Brain pericyte (primary cell): ENCODE results near the gene IKBKE.
"Not testable (repeated sequence)": the region's sequence is repeated elsewhere in the genome, so short reads cannot be mapped to it uniquely, and the experiment has no call there.

Experiments
- DNase-seq: peaks from one replicate; pipeline ENCODE4 v3.0.0-alpha.2; 2012; ENCODE audit warnings: low read depth, low spot score

The IKBKE gene

DNA sequence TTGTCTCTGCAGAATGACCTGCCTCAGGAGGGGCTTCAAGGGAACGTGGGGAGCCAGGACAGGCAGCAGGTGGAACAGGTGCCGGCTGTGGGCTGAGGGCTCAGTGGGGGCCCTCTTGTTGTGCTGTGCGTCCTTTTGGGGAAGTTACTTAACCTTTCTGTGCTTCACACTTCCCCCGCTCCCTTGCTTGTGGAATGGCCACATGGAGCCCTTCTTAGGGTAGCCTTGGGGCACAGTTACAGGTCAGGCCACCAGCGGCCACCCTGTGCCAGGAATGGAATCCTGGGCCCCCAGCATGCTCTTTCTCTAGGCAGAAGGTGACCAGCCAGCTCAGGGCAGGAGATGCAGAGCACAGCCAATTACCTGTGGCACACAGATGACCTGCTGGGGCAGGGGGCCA is 2.6 kb downstream of the IKBKE start:
- DNase-seq = no peak

DNA sequence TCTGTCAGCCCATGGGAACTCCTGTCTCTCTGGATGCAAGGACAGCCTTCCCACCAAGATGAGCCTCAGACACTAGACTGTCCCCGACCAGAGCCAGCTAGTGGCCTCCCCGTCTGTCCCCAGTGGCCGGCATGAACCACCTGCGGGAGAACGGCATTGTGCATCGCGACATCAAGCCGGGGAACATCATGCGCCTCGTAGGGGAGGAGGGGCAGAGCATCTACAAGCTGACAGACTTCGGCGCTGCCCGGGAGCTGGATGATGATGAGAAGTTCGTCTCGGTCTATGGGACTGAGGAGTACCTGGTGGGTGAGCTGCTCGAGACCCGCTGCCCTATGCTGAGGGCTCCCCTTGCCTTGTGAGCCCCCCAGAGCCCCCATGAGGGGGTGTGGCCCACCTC is 5.8 kb downstream of the IKBKE start:
- DNase-seq = no peak

DNA sequence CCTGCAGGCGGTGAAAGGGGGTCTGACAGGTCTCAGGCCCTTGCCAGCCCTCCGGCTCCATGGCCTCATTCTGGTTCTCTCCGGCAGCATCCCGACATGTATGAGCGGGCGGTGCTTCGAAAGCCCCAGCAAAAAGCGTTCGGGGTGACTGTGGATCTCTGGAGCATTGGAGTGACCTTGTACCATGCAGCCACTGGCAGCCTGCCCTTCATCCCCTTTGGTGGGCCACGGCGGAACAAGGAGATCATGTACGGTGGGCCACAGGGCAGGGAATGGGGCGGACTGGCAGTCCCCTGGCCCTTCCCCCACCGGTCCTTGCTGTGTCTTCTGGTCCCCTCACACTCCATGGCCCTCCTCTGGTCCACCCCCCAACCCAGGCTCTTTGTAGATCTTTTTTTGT is 6.3 kb downstream of the IKBKE start:
- DNase-seq = no peak

DNA sequence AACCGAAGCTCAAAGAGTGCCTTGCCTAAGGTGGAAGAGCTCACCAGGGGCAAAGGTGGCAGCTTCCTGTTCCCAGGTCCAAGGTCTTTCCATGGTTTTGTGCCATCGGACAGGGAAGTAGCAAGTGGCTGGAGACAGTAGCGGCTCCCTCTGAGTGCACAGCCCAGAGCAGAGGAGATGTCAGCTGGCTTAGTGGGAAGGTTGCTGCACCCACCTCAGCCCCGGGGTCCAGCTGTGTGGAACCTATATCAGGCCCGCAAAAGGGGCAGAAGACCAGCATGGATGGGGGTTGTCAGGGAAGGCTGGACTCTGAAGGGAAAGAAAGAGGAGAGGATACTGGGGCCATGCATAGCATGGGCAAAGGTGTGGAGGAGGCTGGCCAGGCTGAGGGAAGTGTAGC is 6.8 kb downstream of the IKBKE start:
- no peak for DNase-seq

DNA sequence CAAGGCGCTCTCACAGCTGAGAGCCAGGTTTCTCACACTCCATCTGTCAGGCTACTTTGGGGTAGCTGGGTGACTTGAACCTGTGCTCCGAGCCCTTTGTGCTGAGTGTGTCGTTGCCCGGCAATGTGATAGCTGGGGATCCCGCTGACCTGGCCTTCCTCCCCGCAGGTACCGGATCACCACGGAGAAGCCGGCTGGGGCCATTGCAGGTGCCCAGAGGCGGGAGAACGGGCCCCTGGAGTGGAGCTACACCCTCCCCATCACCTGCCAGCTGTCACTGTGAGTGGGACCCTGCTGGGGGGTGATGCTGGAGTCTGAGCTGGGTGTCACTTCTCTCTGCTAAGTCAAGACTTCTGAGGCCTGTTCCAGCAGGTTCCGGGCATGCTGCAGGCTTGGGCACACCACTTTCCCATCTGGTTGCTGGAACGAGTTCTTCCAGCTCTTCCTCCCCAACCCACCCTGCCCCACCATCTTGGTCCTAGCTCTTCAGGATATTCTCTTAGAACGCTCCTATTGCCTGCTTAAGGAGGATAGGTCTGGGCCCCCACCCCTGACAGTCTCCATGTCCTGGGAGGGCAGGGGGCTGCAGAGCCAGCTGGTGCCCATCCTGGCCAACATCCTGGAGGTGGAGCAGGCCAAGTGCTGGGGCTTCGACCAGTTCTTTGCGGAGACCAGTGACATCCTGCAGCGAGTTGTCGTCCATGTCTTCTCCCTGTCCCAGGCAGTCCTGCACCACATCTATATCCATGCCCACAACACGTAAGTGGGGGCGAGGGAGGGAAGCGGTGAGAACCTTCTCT is 7.5 kb downstream of the IKBKE start:
- DNase-seq = no peak

DNA sequence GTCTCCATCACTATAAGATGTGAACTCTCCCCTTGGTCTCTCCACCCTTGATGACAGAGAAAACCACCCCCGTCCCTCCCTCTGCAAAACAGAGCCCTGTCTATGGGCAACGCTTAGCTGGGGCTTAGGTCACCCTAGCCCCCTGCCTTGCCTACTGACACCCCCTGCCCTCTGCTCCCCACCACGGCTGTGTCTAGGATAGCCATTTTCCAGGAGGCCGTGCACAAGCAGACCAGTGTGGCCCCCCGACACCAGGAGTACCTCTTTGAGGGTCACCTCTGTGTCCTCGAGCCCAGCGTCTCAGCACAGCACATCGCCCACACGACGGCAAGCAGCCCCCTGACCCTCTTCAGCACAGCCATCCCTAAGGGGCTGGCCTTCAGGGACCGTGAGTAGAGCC is 8.5 kb downstream of the IKBKE start:
- no peak for DNase-seq

DNA sequence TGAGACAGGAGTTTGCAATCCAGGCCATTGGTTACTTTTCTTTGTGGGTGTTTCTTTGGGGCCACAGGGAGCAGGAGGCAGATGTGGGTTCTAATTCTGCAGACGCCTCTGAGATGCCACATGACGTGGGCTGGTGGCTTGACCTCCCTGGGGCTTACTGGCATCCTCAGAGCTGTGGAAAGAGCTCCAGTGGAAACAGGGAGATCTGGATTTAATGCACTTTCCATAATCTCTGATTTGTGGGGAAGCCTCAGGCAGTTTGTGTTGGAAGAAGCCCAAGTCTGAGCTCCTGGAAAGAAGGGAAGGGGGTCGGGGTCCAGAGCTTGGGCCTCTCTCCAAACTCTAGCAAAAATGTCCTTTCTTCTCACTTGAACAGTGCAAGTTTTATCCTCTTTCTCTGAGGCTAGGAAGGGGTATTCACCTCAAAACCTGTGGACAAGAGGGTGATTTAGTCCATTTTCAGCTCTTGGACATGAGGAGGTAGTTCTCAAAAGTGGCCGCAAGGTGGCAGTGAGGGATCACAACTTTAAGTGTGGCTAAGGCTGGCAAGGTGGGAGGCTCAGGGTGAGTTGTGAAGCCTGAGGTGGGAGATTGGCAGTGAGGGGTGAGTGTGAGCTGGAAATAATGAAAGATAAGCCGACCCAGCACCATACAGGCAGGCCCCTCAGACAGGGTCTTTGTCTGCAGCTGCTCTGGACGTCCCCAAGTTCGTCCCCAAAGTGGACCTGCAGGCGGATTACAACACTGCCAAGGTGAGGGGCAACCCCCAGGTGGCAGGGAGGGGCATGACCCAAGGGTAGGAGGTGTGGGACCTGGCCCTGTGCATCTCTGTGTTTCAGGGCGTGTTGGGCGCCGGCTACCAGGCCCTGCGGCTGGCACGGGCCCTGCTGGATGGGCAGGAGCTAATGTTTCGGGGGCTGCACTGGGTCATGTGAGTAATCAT is 9.2 kb downstream of the IKBKE start:
- DNase-seq = no peak

DNA sequence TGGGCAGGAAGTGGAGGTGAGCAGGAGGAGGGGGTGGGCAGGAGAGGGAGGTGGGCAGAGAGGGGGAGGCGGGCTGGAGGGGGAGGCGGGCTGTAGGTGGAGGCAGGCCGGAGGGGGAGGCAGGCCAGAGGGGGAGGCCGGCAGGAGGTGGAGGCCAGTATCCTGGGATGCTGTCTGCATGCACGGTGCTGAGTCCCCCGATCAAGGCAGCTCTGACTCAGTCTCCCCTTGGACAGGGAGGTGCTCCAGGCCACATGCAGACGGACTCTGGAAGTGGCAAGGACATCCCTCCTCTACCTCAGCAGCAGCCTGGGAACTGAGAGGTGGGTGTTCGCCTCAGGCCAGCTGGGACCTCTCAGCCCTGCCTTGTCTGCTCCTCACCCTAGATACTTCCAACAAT is 9.9 kb downstream of the IKBKE start:
- DNase-seq = no peak

DNA sequence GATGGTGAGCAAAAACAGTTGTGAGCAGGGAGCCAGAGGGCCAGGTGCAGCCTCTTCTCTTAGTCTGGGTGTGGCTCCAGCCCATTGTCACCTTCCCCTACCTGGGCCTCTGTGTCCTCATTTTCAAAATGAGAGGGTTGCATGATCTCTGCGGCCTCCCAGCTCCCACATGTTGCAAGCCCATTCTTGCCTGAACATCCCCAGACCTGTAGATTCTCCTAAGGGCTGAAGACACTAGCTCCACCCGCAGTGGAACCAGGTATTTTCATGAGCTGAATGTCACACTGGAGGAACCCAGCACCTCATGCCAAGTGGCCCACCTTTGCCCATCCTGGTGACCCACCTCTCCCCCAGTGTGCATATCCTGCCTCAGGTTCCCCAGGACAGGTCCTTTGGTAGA is 12.3 kb downstream of the IKBKE start:
- no peak for DNase-seq

DNA sequence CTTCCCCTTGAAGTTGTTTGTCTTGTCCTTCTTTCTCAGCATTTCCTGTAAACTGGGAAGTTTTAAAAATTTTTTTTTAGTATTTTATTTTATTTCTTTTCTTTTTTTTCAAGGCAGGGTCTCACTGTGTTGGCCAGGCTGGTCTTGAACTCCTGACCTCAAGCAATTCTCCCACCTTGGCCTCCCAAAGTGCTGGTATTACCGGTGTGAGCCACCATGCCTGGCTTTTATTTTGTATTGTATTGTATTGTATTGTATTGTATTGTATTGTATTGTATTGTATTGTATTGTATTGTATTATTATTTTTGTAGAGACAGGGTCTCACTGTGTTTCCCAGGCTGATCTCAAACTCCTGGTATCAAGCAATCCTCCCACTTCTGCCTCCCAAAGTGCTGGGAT is 13.6 kb downstream of the IKBKE start:
- DNase-seq = not testable (repeated sequence)

DNA sequence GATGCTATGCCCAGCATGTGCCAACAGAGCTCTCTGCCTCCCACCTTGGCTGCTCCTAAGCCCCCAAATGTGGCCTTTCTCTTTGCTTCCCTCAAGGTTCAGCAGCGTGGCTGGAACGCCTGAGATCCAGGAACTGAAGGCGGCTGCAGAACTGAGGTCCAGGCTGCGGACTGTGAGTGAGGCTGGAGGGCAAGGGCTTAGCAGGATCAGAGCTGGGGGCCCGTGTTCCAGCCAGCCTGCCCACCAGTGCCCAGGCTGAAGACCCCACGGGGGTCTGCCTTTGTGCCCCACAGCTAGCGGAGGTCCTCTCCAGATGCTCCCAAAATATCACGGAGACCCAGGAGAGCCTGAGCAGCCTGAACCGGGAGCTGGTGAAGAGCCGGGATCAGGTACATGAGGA is 14.6 kb downstream of the IKBKE start:
- no peak for DNase-seq

DNA sequence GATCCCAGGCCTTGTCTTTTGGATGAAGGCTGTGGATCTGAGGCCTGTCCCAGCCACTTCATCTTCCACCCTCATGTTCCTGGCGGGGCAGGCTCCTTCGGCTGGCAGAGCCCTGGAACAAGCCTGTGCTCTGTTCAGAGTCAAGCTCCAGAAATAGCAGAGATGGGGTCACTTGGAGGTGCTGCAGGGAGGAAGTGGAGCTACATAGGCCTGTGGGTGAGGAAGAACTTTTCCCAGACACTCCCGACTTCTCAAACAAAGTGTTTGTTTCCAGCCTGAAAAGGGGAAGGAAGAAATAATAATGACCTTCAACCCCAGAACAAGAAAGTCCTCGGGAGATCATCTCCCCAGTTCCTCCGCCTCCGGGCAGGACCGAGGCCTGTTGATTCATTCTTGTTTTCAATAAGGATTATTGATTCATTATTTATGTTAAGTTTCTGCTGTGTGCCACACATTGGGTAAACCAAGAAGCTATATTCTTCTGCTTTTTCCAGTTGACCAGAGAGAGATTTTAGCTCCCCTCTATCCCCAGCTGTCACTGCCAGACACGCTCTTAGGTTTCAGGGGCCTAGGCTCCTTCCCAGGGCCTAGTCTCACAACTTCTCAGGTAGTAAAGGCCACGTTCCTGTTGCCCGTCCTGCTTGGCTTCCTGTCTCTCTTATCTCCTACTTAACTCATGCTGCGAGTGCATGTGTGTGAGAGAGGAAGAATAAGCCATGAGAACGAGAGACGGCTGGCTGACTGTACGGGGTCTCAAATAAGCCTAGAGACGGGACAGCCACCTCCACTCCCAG is 16.9 kb downstream of the IKBKE start:
- no peak for DNase-seq

DNA sequence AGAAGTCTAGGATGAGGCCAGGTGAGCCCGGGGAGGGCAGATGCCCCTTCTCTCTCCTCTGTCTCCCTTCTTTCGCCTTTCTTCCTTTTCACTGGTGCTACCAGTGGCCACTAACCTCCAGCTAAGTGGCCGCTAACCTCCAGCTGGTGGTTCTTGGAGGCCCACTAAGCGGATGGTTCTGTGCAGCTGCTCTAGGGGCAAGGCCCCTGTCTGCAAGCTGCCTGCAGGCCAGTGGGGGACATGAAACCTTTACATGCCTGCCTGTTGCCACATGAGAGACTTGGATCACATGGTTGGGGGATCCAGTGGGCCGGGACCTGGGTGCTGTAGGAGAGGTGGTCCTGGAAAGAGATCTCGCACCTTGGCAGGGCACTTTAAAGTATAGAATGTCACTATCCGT is 17.7 kb downstream of the IKBKE start:
- no peak for DNase-seq

DNA sequence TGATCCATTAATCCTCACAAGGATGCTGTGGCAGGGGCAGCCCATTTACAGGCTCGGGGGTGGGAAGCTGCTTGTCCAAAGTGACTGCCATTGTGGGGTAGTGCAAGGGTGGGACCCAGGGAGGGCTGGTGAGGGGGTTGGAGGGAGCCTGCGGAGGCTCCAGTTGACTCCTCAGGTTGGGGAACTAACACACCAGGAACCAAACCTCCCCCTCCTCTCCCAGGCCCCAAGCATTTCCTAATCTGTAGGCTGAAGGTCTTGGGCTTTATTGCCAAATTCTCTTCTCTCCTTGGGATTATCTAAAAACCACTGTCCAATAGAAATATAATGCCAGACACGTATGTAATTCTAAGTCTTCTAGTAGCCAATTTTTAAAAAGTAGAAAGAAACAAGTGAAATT is 18.2 kb downstream of the IKBKE start:
- DNase-seq = no peak

DNA sequence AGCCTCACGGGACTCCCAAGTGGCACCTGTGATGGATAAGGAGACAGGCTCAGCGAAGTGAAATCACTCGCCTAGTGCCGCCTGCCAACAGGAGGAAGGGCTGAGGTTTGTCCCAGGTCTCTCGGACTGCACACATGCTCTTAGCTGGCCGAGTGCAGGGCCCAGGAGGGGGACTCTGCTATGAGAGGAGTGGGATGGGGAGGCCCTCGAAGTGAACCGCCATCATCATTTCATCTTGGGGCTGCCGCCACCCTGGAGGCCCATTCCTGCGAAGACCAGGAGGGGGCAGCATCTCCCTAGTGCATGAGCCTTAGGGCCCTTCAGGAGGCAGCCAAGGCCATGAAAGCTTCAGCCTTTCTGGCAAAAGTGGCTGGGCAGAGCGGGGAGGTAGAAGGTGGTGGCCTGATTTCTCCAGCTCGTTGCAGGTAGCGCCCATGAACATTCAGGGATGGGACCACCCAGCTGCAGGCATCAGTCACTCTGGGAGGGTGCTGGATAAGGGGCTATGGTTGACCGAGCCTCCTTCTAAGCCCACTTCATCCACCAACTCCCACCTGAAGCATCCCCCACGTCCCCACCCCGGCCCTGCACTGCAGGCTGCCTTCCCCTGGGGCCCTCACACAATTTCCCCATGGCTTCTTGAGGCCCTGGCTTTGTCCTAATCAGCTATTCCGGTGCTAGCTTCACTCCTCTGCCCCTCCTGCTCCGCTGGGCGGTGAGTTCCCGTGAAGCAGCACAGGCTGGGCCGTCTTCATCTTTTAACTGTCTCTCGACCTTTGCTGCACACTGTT is 19.9 kb downstream of the IKBKE start:
- DNase-seq = no peak

DNA sequence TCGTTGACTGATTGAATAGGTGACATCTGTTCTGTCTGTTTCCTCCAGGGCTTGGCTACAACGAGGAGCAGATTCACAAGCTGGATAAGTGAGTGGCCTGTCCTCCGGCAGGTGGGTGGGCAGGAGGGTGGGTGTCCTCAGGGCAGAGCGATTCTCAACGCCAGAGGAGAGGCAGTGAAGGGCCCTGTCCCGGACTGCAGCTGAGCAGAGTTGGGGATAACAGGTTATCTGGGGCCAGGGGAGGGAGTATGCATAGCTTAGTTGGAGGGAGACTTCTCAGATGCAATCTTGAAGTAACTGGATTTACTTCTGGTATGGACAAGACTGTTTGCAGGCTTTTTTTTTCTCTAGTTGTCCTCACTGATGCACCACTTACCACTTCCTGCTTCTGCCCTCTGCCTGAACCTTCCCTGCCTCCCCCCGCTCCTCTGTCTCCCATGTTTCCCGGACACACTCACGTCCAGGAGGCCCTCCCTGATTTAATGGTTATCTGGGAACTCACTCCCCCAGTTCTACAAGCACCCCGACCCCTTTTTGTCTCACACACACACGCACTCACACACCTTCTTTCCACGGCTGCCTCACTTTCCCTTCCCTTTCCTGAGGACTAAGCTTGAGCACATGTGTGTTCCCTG is 20.6 kb downstream of the IKBKE start:
- DNase-seq = no peak

DNA sequence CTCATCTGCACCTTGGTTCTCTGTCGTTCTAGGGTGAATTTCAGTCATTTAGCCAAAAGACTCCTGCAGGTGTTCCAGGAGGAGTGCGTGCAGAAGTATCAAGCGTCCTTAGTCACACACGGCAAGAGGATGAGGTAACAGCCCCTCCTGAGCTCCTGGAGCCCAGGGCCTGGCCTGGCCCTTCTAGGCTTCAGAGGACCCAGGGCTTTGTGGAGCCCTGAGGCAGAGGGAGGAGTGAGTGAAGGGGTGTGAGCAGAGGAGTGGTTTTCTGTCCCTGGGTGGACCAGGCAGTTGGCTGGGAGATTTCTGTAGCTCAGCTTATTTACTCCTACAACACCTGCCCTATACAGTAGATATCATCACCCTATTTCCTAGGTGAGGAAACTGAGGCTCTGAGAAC is 21.3 kb downstream of the IKBKE start:
- DNase-seq = no peak

DNA sequence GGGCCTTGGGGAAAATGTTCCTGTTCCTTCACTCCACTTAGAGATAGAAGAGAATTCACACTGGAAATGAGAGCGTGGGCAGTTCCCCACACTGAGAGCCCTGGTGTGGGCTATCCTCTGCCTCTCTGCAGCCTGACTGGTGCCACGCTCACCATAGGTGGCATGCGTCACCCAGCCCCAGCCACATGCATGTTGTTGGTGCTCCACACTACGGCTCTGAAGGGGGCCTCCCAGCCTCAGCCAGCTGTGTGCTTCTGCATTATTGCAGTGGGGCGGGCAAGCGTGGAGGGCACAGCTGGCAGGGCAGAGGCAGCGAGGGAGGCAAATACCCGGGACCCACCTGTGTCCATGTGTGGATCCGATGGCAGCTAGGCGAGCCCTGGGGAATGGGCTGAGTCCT is 22.3 kb downstream of the IKBKE start:
- DNase-seq = no peak

DNA sequence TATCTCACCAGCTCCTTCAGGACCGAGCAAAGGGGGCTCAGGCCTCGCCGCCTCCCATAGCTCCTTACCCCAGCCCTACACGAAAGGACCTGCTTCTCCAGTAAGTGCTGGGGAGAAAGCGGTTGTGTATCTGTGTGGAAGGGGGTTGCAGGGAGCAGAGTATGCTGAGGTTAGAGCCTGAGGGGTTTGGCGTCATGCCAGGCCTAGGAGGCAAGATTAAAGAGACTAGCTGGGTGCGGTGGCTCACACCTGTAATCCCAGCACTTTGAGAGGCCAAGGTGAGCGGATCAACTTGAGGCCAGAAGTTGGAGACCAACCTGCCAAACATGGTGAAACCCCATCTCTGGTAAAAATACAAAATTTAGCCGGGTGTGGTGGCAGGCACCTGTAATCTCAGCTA is 23.0 kb downstream of the IKBKE start:
- no peak for DNase-seq

DNA sequence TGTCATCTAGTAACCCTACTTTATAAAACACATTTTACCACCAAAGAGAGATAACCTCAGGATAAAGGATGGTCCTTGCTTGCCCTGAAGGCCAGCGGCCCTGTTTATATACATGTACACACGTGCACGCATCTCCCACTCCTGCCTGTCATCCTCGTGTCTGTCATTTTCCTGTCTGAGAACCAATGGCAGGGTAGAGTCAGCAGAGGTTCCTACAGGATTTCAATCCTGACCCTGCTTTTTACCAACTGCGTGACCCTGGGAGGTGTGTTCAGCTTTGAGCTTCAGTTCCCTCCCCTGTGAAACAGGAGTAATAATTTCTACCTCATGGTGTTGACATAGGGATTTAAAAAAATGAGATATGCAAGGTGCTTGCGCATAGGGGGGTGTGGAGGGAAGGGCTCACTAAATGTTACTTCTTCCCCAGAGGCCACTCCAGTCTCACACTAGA is 24.8 kb downstream of the IKBKE start:
- no peak for DNase-seq
